ENCODE data around the gene TCF15. TPM values are rescaled to one million over a fixed set of nuclear protein-coding genes. Genes with fewer than 3 reads are reported as not detected.
A peak's percentile ranks its signal among the peaks of the same experiment; 100 is the strongest.

Gene TCF15
- polyA plus RNA-seq, 3 donors = not detected

DNA sequence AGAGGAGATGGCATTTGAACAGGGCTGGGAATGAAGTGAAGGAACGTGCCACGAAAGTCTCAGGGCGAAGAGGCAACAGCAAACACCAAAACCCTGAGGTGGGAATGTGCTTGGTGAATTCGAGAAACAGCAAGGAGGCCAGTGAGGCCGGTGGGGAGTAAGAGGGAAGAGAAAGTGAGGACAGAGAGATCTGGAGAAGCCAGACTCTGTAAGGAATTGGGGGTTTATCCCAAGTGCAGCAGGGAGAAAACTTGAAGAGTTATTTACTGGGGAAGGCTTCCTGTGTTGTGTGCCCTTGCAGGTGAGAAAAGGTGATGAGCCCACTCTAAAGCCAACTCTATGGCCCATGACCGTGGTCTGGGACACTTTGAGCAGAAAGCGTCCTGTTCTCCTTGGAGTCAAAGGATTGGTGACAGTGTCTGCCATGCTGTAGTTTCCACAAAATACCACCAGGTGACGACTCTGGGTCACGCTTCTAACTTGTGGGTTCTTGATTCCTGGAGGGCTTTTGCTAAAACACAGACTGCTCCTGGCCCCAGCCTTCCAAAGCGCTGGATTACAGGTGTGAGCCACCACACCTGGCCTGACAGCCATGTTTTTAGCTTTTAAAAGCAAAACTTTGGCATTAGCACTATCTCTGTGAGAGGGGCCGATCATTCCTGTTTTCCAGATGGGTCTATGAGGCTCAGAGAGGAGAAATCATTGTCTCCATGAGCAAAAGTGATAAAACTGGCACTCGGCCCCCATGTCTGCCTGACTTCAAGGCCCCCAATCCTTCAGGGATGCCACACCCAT, 48.5 kb downstream of the TCF15 start:
- H3K4me3 ChIP-seq (replicated peaks in 1 of 3; ENCODE audit: low read depth in 2 of 3, low read length in 3 of 3) = no peak overlapping the region
- H3K36me3 ChIP-seq (replicated peaks in 1 of 2; ENCODE audit: control insufficient read depth in 1 of 2, insufficient read depth in 2 of 2, low read length in 2 of 2) = no peaks in the 10 kb centered on the region

DNA sequence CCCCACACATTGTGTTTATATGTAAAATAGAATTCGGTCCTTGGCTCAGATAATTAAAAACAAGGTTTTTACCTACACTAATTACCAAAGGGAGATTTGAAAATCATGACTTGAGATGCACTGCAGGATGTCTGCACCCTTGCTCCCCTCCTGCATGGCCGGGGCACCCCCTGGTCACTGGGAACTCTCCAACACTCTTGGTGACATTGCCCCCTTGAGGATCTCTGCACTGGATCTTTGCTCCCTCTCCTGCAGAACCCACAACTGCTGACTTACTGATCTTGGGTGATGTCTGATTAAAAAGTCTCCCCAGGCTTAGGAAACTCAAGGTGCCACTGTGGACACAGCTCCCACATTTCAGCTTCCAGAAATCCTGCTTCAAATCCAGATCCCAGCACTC, 49.4 kb downstream of the TCF15 start:
- Mint-ChIP-seq H3K4me3 (no peak overlapping the region), H3K27ac (no peak overlapping the region), H3K27me3 (ENCODE audit: low read depth in 3 of 3) (peaks cover 6 to 21% (median 8%) of the 10 kb centered on the region in 3 donors), H3K36me3 (no peaks in the 10 kb centered on the region), H3K4me1 (no peaks in the 10 kb centered on the region), H3K9me3 (no peaks in the 10 kb centered on the region)
- H3K36me3 ChIP-seq (replicated peaks in 1 of 2; ENCODE audit: control insufficient read depth in 1 of 2, insufficient read depth in 2 of 2, low read length in 2 of 2) = no peaks in the 10 kb centered on the region
- DNase-seq = no peak
- no peaks in the 10 kb centered on the region for H4K20me1 ChIP-seq (ENCODE audit: insufficient read depth, low read length)
- no peaks in the 10 kb centered on the region for H3K27me3 ChIP-seq (ENCODE audit: control insufficient read depth in 2 of 2, insufficient read depth in 2 of 2, low read length in 2 of 2)
- H3K9me3 ChIP-seq (replicated peaks in 1 of 2; ENCODE audit: control insufficient read depth in 1 of 2, insufficient read depth in 1 of 2, low read length in 2 of 2) = no peaks in the 10 kb centered on the region
- H2AFZ ChIP-seq (ENCODE audit: insufficient read depth, low read depth, low read length, poor library complexity, severe bottlenecking) = no peak overlapping the region
- TF ChIP-seq, protein P1, sequence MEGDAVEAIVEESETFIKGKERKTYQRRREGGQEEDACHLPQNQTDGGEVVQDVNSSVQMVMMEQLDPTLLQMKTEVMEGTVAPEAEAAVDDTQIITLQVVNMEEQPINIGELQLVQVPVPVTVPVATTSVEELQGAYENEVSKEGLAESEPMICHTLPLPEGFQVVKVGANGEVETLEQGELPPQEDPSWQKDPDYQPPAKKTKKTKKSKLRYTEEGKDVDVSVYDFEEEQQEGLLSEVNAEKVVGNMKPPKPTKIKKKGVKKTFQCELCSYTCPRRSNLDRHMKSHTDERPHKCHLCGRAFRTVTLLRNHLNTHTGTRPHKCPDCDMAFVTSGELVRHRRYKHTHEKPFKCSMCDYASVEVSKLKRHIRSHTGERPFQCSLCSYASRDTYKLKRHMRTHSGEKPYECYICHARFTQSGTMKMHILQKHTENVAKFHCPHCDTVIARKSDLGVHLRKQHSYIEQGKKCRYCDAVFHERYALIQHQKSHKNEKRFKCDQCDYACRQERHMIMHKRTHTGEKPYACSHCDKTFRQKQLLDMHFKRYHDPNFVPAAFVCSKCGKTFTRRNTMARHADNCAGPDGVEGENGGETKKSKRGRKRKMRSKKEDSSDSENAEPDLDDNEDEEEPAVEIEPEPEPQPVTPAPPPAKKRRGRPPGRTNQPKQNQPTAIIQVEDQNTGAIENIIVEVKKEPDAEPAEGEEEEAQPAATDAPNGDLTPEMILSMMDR (IDR thresholded peaks at IDR 0.05) = no peak
- intact Hi-C loops (cut with micrococcal nuclease) = loop anchor here (5.0 kb wide), 3 partner anchors 82 to 177 kb away; no protein-coding TSS in a partner anchor
- H3K27ac ChIP-seq (ENCODE audit: low read depth in 1 of 2, low read length in 2 of 2) = no peak overlapping the region
- WGBS (ENCODE audit: insufficient coverage) = 0% methylated on average over 1 of the region's 2 CpGs
- no peak overlapping the region for H3K4me2 ChIP-seq (replicated peaks; ENCODE audit: extremely low read depth, low read length, poor library complexity, severe bottlenecking)
- H3K4me1 ChIP-seq (ENCODE audit: control insufficient read depth in 1 of 2, insufficient read depth in 2 of 2, low read length in 2 of 2) = no peaks in the 10 kb centered on the region
- no peak overlapping the region for H3K9ac ChIP-seq (ENCODE audit: insufficient read depth, low read length, poor library complexity, severe bottlenecking)
- no peak overlapping the region for H3K4me3 ChIP-seq (replicated peaks in 1 of 3; ENCODE audit: low read depth in 2 of 3, low read length in 3 of 3)
- no peaks in the 10 kb centered on the region for H3K79me2 ChIP-seq (ENCODE audit: insufficient read depth, low read length)

More for the DNA sequence above, 48.5 kb downstream of the TCF15 start:
- Mint-ChIP-seq H3K4me1 (no peaks in the 10 kb centered on the region), H3K27me3 (ENCODE audit: low read depth in 3 of 3) (peaks cover 6 to 17% (median 9%) of the 10 kb centered on the region in 3 donors), H3K27ac (no peak overlapping the region), H3K4me3 (no peak overlapping the region), H3K36me3 (no peaks in the 10 kb centered on the region), H3K9me3 (no peaks in the 10 kb centered on the region)
- no peak overlapping the region for H3K9ac ChIP-seq (ENCODE audit: insufficient read depth, low read length, poor library complexity, severe bottlenecking)
- H3K27me3 ChIP-seq (ENCODE audit: control insufficient read depth in 2 of 2, insufficient read depth in 2 of 2, low read length in 2 of 2) = no peaks in the 10 kb centered on the region
- H3K27ac ChIP-seq (ENCODE audit: low read depth in 1 of 2, low read length in 2 of 2) = no peak overlapping the region
- H3K4me1 ChIP-seq (ENCODE audit: control insufficient read depth in 1 of 2, insufficient read depth in 2 of 2, low read length in 2 of 2) = no peaks in the 10 kb centered on the region
- H4K20me1 ChIP-seq (ENCODE audit: insufficient read depth, low read length) = no peaks in the 10 kb centered on the region
- intact Hi-C loops (cut with micrococcal nuclease) = loop anchor here (5.0 kb wide), 3 partner anchors 81 to 176 kb away; no protein-coding TSS in a partner anchor
- TF ChIP-seq, protein P1 (IDR thresholded peaks at IDR 0.05) = peak; percentile 96
- no peaks in the 10 kb centered on the region for H3K79me2 ChIP-seq (ENCODE audit: insufficient read depth, low read length)
- peak; percentile 27 to 55 (median 54) for DNase-seq
- H3K9me3 ChIP-seq (replicated peaks in 1 of 2; ENCODE audit: control insufficient read depth in 1 of 2, insufficient read depth in 1 of 2, low read length in 2 of 2) = no peaks in the 10 kb centered on the region
- H2AFZ ChIP-seq (ENCODE audit: insufficient read depth, low read depth, low read length, poor library complexity, severe bottlenecking) = no peak overlapping the region
- no peak overlapping the region for H3K4me2 ChIP-seq (replicated peaks; ENCODE audit: extremely low read depth, low read length, poor library complexity, severe bottlenecking)
- WGBS (ENCODE audit: insufficient coverage) = 49% methylated on average over 11 of the region's 12 CpGs

All from CD14-positive monocyte (primary cell).